Panc1 (cell line): ENCODE results near the gene DLGAP1. TPM values are rescaled to one million over a fixed set of nuclear protein-coding genes. Genes with fewer than 3 reads are reported as not detected.

Experiments used
- ATAC-seq: fragments of 200-7000 bp; cut with Tn5 transposase; 2 replicates; pipeline ENCODE4 v1.9.1; 2020; ENCODE audit warnings: mild to moderate bottlenecking, moderate library complexity
- BruUV-seq: library from RNA; stranded (reverse); fragments of 400-500 nt; replicated peaks from 2 replicates; lab custom pipeline; 2021; lab: Mats Ljungman, UMichigan
- CTCF ChIA-PET: fragments of 300-600 bp; sonication (Branson Sonifier 250); formaldehyde crosslinking; loops from one replicate; lab custom pipeline; 2022; ENCODE audit warnings: antibody characterized with exemption; lab: Charles Lee
- POLR2A ChIA-PET: fragments of 300-600 bp; sonication (Branson Sonifier 250); formaldehyde crosslinking; loops from one replicate; lab custom pipeline; 2022; ENCODE audit warnings: antibody characterized with exemption; lab: Charles Lee
- DNase-seq: peaks from one replicate; pipeline ENCODE4 v3.0.0-alpha.2; 2010; ENCODE audit warnings: low read depth, low spot score
- H3K27ac ChIP-seq: 2 replicates; pipeline ENCODE4 v1.5.1; 2011; ENCODE audit warnings: mild to moderate bottlenecking, low read length, inconsistent platforms
- H3K27me3 ChIP-seq: fragments of 200-500 bp; sonication (Bioruptor generic); 2 replicates; pipeline ENCODE4 v1.6.0; 2014; ENCODE audit warnings: low read length, inconsistent platforms; ENCODE audit not compliant: control insufficient read depth, insufficient read depth
- H3K36me3 ChIP-seq: fragments of 200-500 bp; sonication (Bioruptor generic); 2 replicates; pipeline ENCODE4 v1.5.1; 2014; ENCODE audit warnings: inconsistent platforms, mild to moderate bottlenecking, low read length, moderate library complexity; ENCODE audit not compliant: control insufficient read depth, insufficient read depth
- H3K4me1 ChIP-seq: 2 replicates; pipeline ENCODE4 v1.5.1; 2011; ENCODE audit warnings: inconsistent platforms, mild to moderate bottlenecking, low read length, moderate library complexity; ENCODE audit not compliant: control insufficient read depth, insufficient read depth
- H3K4me3 ChIP-seq, 2 experiments: 2 replicates each; pipeline ENCODE4 v1.5.1; 2011 to 2012; ENCODE audit warnings: low read depth in 2 of 2, low read length in 2 of 2, mild to moderate bottlenecking in 2 of 2, inconsistent platforms in 1 of 2, moderate library complexity in 1 of 2
- H3K9me3 ChIP-seq: fragments of 200-500 bp; sonication (Bioruptor generic); 2 replicates; pipeline ENCODE4 v1.5.1; 2014; ENCODE audit warnings: low read depth, mild to moderate bottlenecking, inconsistent platforms, low read length, moderate library complexity; ENCODE audit not compliant: control insufficient read depth, insufficient read depth
- POLR2AphosphoS5 ChIP-seq: IDR thresholded peaks from 2 replicates; pipeline ENCODE4 v1.6.1; 2012; ENCODE audit warnings: mild to moderate bottlenecking, low read depth, low read length, moderate library complexity
- SIN3A ChIP-seq: IDR thresholded peaks from 2 replicates; pipeline ENCODE4 v1.6.1; 2012; ENCODE audit warnings: low read depth, mild to moderate bottlenecking, low read length, moderate library complexity, borderline replicate concordance; ENCODE audit not compliant: insufficient read depth
- TCF7L2 ChIP-seq: IDR thresholded peaks from 2 replicates; pipeline ENCODE4 v1.6.1; 2011; ENCODE audit warnings: mild to moderate bottlenecking, low read depth, low read length, inconsistent platforms
- in situ Hi-C: cut with HindIII; loops from 2 replicates; pipeline ENCODE4 v1.10.0; 2016; ENCODE audit warnings: low sequenced_read_pairs, low pct_unique_long_range_greater_than_20kb
- intact Hi-C: fragments of 100-400 bp; cut with micrococcal nuclease; formaldehyde crosslinking; loops from one replicate; pipeline ENCODE4 v1.10.0; 2022; ENCODE audit not compliant: unreplicated experiment
- total RNA-seq: library from RNA; stranded (reverse); gene quantifications from one replicate; pipeline ENCODE4 v1.2.1, GENCODE V29; 2021; ENCODE audit not compliant: unreplicated experiment
- TF ChIP-seq, protein P1 (sequence below), 2 experiments: IDR thresholded peaks; 2 replicates each; pipeline ENCODE4 v1.6.1; 2011 to 2012; ENCODE audit warnings: low read depth in 2 of 2, control low read depth in 1 of 2, low read length in 1 of 2, mild to moderate bottlenecking in 1 of 2, moderate library complexity in 1 of 2; ENCODE audit not compliant: insufficient read depth in 1 of 2
- TF ChIP-seq, protein P2 (sequence below): fragments of 450-650 bp; IDR thresholded peaks from 2 replicates; pipeline ENCODE4 v1.5.1; 2017; ENCODE audit warnings: mild to moderate bottlenecking

Gene DLGAP1
- total RNA-seq, 1 experiment from 2014 or later: 1.8 TPM

DNA sequence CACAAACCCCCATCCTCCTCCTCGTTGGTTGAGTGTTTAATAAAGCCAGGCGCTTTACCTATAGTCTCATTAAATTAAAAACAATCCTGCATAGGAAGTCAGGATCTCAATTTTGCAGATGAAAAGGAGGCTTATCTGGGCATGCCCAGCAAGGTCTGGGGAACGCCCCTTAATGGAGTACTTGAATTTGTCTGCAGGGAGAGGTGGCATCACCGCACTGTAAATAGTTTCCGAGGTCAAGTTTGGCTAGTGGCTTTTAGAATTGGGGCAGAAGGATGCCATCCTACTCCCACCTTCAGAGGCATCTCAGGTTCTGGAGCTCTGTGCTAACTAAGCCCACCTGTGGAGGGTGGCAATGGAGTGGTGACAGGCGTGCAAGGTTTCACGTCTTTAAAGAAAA lies 855.9 kb downstream of the DLGAP1 start:
- peaks cover 64% of the 10 kb centered on the region for H3K4me1 ChIP-seq
- in situ Hi-C loops: no loop called here
- CTCF ChIA-PET: no interaction called here
- peak overlapping the region; percentile 96 for H3K27ac ChIP-seq
- intact Hi-C loops: no loop called here
- no peaks in the 10 kb centered on the region; the same call in 1 of the 2 replicates for H3K36me3 ChIP-seq
- DNase-seq (no peak), ATAC-seq (no peak)
- TF ChIP-seq SIN3A: no peak
- TF ChIP-seq, protein P1, sequence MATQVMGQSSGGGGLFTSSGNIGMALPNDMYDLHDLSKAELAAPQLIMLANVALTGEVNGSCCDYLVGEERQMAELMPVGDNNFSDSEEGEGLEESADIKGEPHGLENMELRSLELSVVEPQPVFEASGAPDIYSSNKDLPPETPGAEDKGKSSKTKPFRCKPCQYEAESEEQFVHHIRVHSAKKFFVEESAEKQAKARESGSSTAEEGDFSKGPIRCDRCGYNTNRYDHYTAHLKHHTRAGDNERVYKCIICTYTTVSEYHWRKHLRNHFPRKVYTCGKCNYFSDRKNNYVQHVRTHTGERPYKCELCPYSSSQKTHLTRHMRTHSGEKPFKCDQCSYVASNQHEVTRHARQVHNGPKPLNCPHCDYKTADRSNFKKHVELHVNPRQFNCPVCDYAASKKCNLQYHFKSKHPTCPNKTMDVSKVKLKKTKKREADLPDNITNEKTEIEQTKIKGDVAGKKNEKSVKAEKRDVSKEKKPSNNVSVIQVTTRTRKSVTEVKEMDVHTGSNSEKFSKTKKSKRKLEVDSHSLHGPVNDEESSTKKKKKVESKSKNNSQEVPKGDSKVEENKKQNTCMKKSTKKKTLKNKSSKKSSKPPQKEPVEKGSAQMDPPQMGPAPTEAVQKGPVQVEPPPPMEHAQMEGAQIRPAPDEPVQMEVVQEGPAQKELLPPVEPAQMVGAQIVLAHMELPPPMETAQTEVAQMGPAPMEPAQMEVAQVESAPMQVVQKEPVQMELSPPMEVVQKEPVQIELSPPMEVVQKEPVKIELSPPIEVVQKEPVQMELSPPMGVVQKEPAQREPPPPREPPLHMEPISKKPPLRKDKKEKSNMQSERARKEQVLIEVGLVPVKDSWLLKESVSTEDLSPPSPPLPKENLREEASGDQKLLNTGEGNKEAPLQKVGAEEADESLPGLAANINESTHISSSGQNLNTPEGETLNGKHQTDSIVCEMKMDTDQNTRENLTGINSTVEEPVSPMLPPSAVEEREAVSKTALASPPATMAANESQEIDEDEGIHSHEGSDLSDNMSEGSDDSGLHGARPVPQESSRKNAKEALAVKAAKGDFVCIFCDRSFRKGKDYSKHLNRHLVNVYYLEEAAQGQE (IDR thresholded peaks at IDR 0.05; ENCODE audit: insufficient read depth in 1 of 2, low read depth in 2 of 2, low read length in 1 of 2): no peak
- no peaks in the 10 kb centered on the region for H3K27me3 ChIP-seq
- H3K4me3 ChIP-seq: no peak overlapping the region
- no peaks in the 10 kb centered on the region for H3K9me3 ChIP-seq
- POLR2A ChIA-PET: no interaction called here
- no TSS peak for BruUV-seq

DNA sequence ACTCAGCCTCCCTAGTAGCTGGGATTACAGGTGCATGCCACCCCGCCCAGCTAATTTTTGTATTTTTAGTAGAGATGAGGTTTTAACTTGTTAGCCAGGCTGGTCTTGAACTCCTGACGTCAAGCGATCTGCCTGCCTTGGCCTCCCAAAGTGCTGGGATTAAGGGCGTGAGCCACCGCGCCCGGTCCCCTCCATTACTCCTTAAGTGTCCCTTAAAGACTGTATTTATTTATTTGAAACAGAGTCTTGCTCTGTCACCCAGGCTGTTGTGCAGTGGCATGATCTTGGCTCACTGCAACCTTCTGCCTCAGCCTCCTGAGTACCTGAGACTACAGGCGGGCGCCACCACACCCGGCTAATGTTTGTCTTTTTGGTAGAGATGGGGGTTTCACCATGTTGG lies 856.5 kb downstream of the DLGAP1 start:
- no TSS peak for BruUV-seq
- ATAC-seq: no peak
- H3K36me3 ChIP-seq: no peaks in the 10 kb centered on the region; the same call in 1 of the 2 replicates
- intact Hi-C loops: no loop called here
- H3K9me3 ChIP-seq: no peaks in the 10 kb centered on the region
- TF ChIP-seq POLR2AphosphoS5 (no peak), SIN3A (no peak), TCF7L2 (no peak)
- TF ChIP-seq, protein P1 (IDR thresholded peaks at IDR 0.05; ENCODE audit: insufficient read depth in 1 of 2, low read depth in 2 of 2, low read length in 1 of 2): no peak
- TF ChIP-seq, protein P2, sequence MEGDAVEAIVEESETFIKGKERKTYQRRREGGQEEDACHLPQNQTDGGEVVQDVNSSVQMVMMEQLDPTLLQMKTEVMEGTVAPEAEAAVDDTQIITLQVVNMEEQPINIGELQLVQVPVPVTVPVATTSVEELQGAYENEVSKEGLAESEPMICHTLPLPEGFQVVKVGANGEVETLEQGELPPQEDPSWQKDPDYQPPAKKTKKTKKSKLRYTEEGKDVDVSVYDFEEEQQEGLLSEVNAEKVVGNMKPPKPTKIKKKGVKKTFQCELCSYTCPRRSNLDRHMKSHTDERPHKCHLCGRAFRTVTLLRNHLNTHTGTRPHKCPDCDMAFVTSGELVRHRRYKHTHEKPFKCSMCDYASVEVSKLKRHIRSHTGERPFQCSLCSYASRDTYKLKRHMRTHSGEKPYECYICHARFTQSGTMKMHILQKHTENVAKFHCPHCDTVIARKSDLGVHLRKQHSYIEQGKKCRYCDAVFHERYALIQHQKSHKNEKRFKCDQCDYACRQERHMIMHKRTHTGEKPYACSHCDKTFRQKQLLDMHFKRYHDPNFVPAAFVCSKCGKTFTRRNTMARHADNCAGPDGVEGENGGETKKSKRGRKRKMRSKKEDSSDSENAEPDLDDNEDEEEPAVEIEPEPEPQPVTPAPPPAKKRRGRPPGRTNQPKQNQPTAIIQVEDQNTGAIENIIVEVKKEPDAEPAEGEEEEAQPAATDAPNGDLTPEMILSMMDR: no peak
- H3K27me3 ChIP-seq: no peaks in the 10 kb centered on the region
- DNase-seq: no peak
- POLR2A ChIA-PET: interaction anchor here (0.6 kb wide), 1 partner anchor 135 kb away, joined by 3 read pairs; no protein-coding TSS in a partner anchor
- peak overlapping the region; percentile 96 for H3K27ac ChIP-seq
- CTCF ChIA-PET: no interaction called here
- in situ Hi-C loops: no loop called here
- H3K4me3 ChIP-seq: no peak overlapping the region
- H3K4me1 ChIP-seq: peaks cover 59% of the 10 kb centered on the region
